Ectodermal cell (in vitro differentiated cells): ENCODE measurements around the gene CMTM4.

Experiments
- H3K27ac ChIP-seq: 2 replicates; pipeline ENCODE4 v1.7.0; 2013; ENCODE audit warnings: mild to moderate bottlenecking, low read depth, low read length; ENCODE audit not compliant: insufficient read depth, poor library complexity, severe bottlenecking
- H3K27me3 ChIP-seq: 2 replicates; pipeline ENCODE4 v1.7.0; 2013; ENCODE audit warnings: mild to moderate bottlenecking, low read length; ENCODE audit not compliant: insufficient read depth, control insufficient read depth, poor library complexity, severe bottlenecking
- H3K36me3 ChIP-seq: one replicate; pipeline ENCODE4 v1.7.0; 2013; ENCODE audit warnings: low read length; ENCODE audit not compliant: control insufficient read depth, insufficient read depth
- H3K4me1 ChIP-seq: one replicate; pipeline ENCODE4 v1.7.0; 2013; ENCODE audit warnings: low read length; ENCODE audit not compliant: control insufficient read depth, insufficient read depth
- H3K4me3 ChIP-seq: 2 replicates; pipeline ENCODE4 v1.7.0; 2013; ENCODE audit warnings: low read depth, low read length, control low read depth; ENCODE audit not compliant: insufficient read depth
- H3K9me3 ChIP-seq: 2 replicates; pipeline ENCODE4 v1.7.0; 2013; ENCODE audit warnings: mild to moderate bottlenecking, low read length, moderate library complexity; ENCODE audit not compliant: control insufficient read depth
- WGBS, 2 experiments: methylation state at CpG; one replicate each; pipeline ENCODE4 v1.1.7; 2013; ENCODE audit warnings: missing lambda C conversion rate in 2 of 2; 5-methylcytosine and 5-hydroxymethylcytosine counted together

CMTM4 gene

DNA sequence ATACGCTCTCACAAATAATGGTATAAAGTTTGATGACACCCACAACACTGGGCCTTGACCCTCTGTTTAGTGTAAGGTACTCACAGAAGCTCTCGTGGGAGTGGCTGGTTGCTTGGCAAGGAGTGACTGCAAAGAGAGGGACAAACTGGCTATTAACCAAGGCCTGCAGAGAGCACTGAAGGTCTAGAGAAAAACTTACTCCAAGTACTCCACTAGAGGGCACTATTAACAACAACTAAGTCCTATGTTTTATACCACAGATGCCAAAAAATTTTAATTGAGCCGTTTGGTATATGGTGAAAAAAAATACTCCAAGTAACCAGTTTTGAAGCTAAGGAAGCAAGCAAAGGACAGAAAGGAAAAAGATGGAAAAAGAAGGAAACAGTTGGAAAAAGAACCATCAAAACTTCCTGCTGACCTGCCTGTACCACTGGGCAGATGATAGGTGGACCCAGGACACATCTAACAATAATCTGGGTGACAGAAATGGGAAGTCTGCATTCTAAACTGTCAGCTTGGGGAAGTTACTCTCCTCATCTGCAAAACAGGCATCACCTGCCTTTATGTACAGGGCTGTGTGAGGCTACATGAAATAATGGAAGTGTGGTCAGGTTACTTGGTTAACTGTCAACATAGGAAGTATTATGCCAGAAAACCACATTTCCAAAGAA, 31.7 kb upstream of the CMTM4 start:
- WGBS, 2 experiments, result 87 to 90% methylated on average over 3 of the region's 3 CpGs
- Histone ChIP-seq H3K27me3 (no peaks in the 10 kb centered on the region), H3K27ac (no peak overlapping the region), H3K9me3 (no peaks in the 10 kb centered on the region), H3K4me1 (no peaks in the 10 kb centered on the region), H3K36me3 (peaks cover 83% of the 10 kb centered on the region), H3K4me3 (no peak overlapping the region)

DNA sequence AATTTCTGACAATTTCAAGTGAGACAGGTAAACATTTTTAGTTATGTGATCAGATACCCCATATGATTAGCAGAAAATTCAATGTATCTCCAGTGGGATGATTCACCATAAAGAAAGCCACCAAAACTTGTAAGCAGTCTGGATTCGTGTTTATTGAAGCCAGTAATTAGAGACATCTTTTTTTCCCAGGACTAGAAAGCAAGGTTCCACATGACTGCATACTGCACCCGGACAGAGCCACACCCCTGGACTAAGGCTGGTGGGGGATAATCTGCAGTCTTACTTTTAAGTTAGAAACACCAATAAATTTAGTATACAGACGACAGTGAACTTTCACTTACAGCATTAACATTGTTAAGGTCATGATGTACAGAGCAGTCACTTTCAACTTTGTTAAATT, 24.2 kb upstream of the CMTM4 start:
- Histone ChIP-seq H3K4me3 (no peak overlapping the region), H3K9me3 (no peaks in the 10 kb centered on the region), H3K27ac (no peak overlapping the region), H3K36me3 (peaks cover 32% of the 10 kb centered on the region), H3K27me3 (no peaks in the 10 kb centered on the region), H3K4me1 (no peaks in the 10 kb centered on the region)
- WGBS, 2 experiments, result 88 to 94% methylated on average over 2 to 3 of the region's 3 CpGs

DNA sequence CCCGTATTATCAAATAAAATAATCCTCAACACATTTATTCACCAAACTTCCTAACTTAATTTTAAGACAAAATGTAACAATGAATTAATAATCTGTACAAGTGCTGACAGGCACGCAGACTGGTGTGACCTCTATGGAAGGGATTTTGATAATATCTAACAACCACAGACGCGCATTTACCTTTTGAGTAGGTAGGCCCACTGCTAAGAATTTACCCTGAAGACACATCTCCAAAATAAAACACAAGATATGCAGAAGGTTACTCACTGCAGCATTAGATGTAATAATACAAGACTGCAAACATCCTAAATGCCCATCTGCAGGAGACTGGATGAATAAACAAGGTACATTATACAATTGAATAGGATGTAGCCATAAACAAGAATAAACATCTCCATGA, 22.7 kb upstream of the CMTM4 start:
- H3K4me1 ChIP-seq, result no peaks in the 10 kb centered on the region
- 84 to 97% methylated on average over 4 of the region's 4 CpGs for WGBS, 2 experiments
- H3K9me3 ChIP-seq, result no peaks in the 10 kb centered on the region
- H3K4me3 ChIP-seq, result no peak overlapping the region
- no peaks in the 10 kb centered on the region for H3K27me3 ChIP-seq
- peaks cover 19% of the 10 kb centered on the region for H3K36me3 ChIP-seq
- H3K27ac ChIP-seq, result no peak overlapping the region

DNA sequence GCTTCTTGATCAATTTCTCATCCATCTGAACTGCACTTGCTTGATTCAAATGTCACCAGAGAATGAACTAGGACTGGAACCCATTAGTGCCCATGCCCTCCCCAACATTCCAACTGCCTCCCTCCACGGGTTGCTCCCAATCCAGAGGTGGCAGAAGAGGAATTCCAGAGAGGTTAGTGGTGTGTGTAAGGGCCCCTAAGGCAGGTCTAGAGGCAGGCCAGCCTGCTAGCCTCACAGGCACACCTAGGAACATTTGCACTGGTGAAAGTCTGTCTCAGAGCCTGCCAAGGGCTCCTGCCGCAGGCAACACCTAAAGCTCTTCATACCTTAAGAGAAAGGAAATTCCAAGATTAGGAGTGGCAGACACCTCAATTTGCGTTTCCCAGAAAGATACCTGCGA, 21.2 kb upstream of the CMTM4 start:
- no peaks in the 10 kb centered on the region for H3K9me3 ChIP-seq
- no peaks in the 10 kb centered on the region for H3K27me3 ChIP-seq
- no peak overlapping the region for H3K4me3 ChIP-seq
- peaks cover 4% of the 10 kb centered on the region for H3K36me3 ChIP-seq
- H3K27ac ChIP-seq, result no peak overlapping the region
- 82 to 87% methylated on average over 4 of the region's 4 CpGs for WGBS, 2 experiments
- H3K4me1 ChIP-seq, result no peaks in the 10 kb centered on the region

DNA sequence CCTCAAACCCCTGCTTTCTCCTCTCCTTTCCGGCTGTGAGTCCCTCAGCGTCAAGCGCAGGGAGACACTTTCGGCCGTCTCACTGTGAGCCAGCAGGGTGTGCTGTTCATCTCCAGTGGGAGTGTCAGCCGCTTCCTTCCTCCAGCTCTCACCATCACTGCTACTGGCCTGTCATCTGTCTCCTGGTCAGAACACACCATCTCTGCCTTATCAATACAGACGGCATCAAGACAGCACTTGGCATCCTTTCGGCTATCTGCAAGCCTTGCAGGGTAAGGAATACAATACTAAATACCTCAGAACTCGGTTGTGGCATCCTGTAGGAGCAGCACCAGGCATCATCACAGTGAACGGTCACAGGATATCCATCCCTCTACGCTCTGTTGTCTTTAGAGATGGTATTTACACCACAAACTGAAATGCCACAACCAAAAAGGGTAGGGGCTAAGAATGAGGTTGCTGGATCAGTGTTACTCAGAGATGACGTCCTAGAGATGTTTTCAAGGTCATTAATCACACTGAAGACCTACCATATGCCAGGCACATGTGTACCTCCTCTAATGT, 20.7 kb upstream of the CMTM4 start:
- 76 to 80% methylated on average over 12 of the region's 12 CpGs for WGBS, 2 experiments
- no peak overlapping the region for H3K27ac ChIP-seq

DNA sequence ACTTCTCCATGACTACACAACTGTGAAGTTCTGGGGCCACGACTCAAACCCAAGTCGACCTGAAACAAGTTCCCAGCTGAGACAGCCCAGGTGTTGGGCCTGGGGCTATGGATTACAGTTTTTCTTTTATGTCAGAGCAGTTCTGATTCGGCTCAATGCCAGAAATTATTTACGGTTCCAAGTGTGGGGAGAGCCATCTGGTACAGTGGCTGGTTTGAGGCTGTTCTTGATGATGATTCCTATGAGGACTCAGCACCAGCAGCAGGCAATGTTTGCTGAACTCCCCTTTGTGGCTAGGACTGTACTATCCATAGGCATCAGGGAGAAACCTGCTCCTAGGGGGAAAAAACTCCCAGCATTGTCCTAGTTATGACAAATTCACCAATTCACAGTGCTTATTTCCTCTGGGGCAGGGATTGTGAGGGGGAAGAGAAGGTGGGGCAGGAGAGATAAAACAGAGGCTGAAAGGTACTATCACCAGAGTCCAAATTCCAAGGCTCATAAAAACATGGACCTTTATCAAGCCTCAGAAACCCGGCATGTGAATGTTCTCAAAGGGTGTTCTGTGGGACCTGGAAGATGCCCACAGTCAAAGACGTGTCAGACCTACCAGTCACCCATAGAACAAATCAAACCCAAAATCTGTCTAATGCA, 18.2 kb upstream of the CMTM4 start:
- H3K27me3 ChIP-seq, result no peaks in the 10 kb centered on the region
- no peak overlapping the region for H3K27ac ChIP-seq
- H3K36me3 ChIP-seq, result no peaks in the 10 kb centered on the region
- no peaks in the 10 kb centered on the region for H3K4me1 ChIP-seq
- H3K9me3 ChIP-seq, result no peaks in the 10 kb centered on the region
- no peak overlapping the region for H3K4me3 ChIP-seq
- 75 to 77% methylated on average over 5 to 6 of the region's 6 CpGs for WGBS, 2 experiments

More for the DNA sequence above, 20.7 kb upstream of the CMTM4 start:
- Histone ChIP-seq H3K4me3 (no peak overlapping the region), H3K27me3 (no peaks in the 10 kb centered on the region), H3K4me1 (no peaks in the 10 kb centered on the region), H3K9me3 (no peaks in the 10 kb centered on the region), H3K36me3 (no peaks in the 10 kb centered on the region)

DNA sequence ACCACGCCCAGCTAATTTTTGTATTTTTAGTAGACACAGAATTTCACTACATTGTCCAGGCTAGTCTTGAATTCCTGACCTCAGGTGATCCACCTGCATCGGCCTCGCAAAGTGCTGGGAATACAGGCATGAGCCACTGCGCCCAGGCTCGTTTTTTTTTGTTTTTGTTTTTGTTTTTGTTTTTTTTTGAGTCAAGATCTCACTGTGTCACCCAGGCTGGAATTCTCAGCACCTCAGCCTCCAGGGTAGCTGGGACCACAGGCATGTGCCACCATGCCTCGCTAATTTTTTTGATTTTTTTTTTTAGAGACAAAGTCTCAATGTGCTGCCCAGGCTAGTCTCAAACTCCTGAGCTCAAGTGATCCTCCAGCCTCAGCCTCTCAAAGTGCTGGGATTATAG, 17.5 kb upstream of the CMTM4 start:
- H3K4me1 ChIP-seq, result no peaks in the 10 kb centered on the region
- H3K27me3 ChIP-seq, result no peaks in the 10 kb centered on the region
- no peak overlapping the region for H3K4me3 ChIP-seq
- H3K9me3 ChIP-seq, result no peaks in the 10 kb centered on the region
- WGBS, 2 experiments, result 91 to 94% methylated on average over 6 of the region's 6 CpGs
- H3K27ac ChIP-seq, result no peak overlapping the region
- no peaks in the 10 kb centered on the region for H3K36me3 ChIP-seq

DNA sequence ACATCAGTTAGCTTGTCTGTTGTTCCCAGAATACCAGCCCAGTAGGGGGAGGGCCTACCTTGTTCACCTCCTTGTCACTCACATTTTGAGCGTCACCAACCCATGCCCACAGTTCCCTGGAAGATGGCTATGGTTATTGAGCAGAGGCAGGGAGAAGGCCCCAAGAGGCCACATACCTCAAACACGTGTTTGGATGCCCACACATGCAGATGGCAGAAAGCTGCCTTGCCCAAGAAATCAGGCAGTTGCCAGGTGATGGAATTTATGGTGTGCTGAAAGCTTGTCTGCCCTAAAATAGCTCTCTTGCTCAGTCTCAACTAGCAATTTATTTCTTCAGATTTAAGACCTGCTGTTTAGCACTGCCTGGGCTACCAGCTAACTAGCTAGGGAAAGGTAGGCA, 16.5 kb upstream of the CMTM4 start:
- H3K27me3 ChIP-seq, result no peaks in the 10 kb centered on the region
- 84% methylated on average over 2 of the region's 2 CpGs for WGBS, 2 experiments
- no peaks in the 10 kb centered on the region for H3K9me3 ChIP-seq
- H3K4me3 ChIP-seq, result no peak overlapping the region
- no peaks in the 10 kb centered on the region for H3K4me1 ChIP-seq
- no peak overlapping the region for H3K27ac ChIP-seq
- H3K36me3 ChIP-seq, result no peaks in the 10 kb centered on the region

DNA sequence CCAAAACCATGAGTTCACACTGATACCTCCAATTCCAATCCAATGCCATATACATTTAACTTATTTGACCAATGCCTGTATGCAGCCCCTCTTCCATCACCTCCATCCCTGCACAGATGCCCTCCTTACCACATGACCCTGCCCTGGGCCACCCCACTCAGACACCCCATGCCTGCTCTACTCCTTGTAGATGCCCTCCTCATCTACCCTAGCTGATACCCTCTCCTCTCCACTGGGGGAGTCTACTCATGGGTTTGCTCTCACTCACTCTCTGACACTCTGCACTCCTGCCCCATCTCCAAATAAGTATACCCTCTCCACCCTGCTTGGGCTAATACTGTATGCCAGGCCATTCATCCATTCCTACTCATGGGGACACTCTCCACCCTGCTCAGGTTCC, 16.0 kb upstream of the CMTM4 start:
- no peaks in the 10 kb centered on the region for H3K9me3 ChIP-seq
- no peak overlapping the region for H3K4me3 ChIP-seq
- H3K27ac ChIP-seq, result no peak overlapping the region
- H3K36me3 ChIP-seq, result no peaks in the 10 kb centered on the region
- no peaks in the 10 kb centered on the region for H3K4me1 ChIP-seq
- H3K27me3 ChIP-seq, result no peaks in the 10 kb centered on the region

DNA sequence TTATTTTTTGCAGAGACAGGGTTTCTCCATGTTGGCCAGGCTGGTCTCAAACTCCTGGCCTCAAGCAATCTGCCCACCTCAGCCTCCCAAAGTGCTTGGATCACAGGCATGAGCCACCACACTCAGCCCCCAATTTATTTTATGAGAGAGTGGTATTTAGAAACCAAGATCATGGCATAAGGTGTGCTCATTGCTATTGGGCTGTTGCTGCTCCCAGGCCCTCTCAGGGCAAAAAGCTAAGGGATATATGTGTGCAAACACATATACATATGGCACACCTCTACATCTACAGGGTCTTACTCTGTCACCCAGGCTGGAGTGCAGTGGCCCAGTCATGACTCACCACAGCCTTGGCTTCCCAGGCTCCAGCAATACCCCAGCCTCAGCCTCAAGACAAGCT, 15.0 kb upstream of the CMTM4 start:
- no peaks in the 10 kb centered on the region for H3K4me1 ChIP-seq
- H3K27ac ChIP-seq, result no peak overlapping the region
- no peak overlapping the region for H3K4me3 ChIP-seq
- no peaks in the 10 kb centered on the region for H3K9me3 ChIP-seq
- H3K27me3 ChIP-seq, result no peaks in the 10 kb centered on the region
- no peaks in the 10 kb centered on the region for H3K36me3 ChIP-seq
